Tibial nerve (tissue), 4 donors: ENCODE measurements around the gene MRPS30.

Experiments used
- EP300 ChIP-seq, 2 donors: sonication (generic); formaldehyde crosslinking; IDR thresholded peaks; one replicate each; pipeline ENCODE4 v1.6.1; 2017; ENCODE audit warnings: antibody characterized with exemption in 2 of 2, mild to moderate bottlenecking in 1 of 2
- POLR2A ChIP-seq, 2 donors: fragments of 450-650 bp; IDR thresholded peaks; one replicate each; pipeline ENCODE4 v1.6.1; 2017; ENCODE audit warnings: antibody characterized with exemption in 2 of 2, mild to moderate bottlenecking in 2 of 2, moderate library complexity in 2 of 2
- TF ChIP-seq, protein P1 (sequence below), 5 experiments: fragments of 200-600 bp in 3 of 5; fragments of 450-650 bp in 2 of 5; sonication (generic) in 3 of 5; IDR thresholded peaks; one replicate each; pipeline ENCODE4 v1.5.1; 2016 to 2019; ENCODE audit warnings: antibody characterized with exemption in 5 of 5, mild to moderate bottlenecking in 3 of 5, moderate library complexity in 2 of 5

DNA sequence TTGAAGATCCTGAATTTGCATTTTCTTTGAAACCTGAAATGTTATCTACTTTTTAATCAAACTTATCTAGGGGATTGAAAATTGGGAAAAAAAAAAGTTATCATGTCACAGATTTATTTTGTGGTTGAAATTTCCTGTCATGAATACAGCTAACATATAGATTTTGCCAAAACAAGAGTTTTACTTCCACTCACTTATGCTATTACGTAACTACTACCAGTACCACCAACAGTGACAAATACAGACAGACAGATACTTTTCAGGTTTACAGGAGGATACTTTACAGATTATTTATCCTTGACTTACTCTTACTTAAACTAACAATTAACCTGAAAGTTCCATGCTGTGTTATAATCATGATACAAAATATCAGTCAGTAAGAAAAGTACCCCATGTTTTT is 6.8 kb upstream of the MRPS30 start:
- TF ChIP-seq, protein P1, sequence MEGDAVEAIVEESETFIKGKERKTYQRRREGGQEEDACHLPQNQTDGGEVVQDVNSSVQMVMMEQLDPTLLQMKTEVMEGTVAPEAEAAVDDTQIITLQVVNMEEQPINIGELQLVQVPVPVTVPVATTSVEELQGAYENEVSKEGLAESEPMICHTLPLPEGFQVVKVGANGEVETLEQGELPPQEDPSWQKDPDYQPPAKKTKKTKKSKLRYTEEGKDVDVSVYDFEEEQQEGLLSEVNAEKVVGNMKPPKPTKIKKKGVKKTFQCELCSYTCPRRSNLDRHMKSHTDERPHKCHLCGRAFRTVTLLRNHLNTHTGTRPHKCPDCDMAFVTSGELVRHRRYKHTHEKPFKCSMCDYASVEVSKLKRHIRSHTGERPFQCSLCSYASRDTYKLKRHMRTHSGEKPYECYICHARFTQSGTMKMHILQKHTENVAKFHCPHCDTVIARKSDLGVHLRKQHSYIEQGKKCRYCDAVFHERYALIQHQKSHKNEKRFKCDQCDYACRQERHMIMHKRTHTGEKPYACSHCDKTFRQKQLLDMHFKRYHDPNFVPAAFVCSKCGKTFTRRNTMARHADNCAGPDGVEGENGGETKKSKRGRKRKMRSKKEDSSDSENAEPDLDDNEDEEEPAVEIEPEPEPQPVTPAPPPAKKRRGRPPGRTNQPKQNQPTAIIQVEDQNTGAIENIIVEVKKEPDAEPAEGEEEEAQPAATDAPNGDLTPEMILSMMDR (IDR thresholded peaks at IDR 0.05) = no peak
- TF ChIP-seq EP300 (IDR thresholded peaks at IDR 0.05) = no peak
- TF ChIP-seq POLR2A (IDR thresholded peaks at IDR 0.05) = no peak
